Fibroblast of the aortic adventitia (primary cell): ENCODE measurements around the gene CA10. TPM values are rescaled to one million over a fixed set of nuclear protein-coding genes. Genes with fewer than 3 reads are reported as not detected.

Experiments
- DNase-seq: peaks from one replicate; pipeline ENCODE4 v3.0.0-alpha.2; 2010; ENCODE audit warnings: low read depth
- H3K4me3 ChIP-seq: 2 replicates; pipeline ENCODE4 v1.5.1; 2011; ENCODE audit warnings: low read depth, mild to moderate bottlenecking, control low read depth, low read length, moderate library complexity
- CTCF ChIP-seq: IDR thresholded peaks from 2 replicates; pipeline ENCODE4 v1.5.1; 2011; ENCODE audit warnings: mild to moderate bottlenecking, low read length, control low read depth, inconsistent platforms; ENCODE audit not compliant: insufficient read depth
- total RNA-seq: library from RNA; depleted of rRNA; stranded (reverse); fragments of >200 nt; gene quantifications from 2 replicates; pipeline ENCODE4 v1.2.3, GENCODE V29; 2012; ENCODE audit warnings: low replicate concordance

Gene CA10
- total RNA-seq, 1 donor, result not detected

GRCh38 chr17:52138350-52138749, 20.2 kb downstream of the CA10 start:
- no peak overlapping the region for H3K4me3 ChIP-seq
- DNase-seq, result no peak
- no peak for TF ChIP-seq CTCF

- H3K4me3 ChIP-seq, result no peak overlapping the region
- no peak for DNase-seq
These were observed 22.3 kb downstream of the CA10 start for GRCh38 chr17:52136166-52136565.

GRCh38 chr17:52134641-52135040, 23.9 kb downstream of the CA10 start:
- no peak overlapping the region for H3K4me3 ChIP-seq
- DNase-seq, result no peak
- TF ChIP-seq CTCF, result no peak

More at GRCh38 chr17:52136166-52136565, 22.3 kb downstream of the CA10 start:
- no peak for TF ChIP-seq CTCF

- H3K4me3 ChIP-seq, result no peak overlapping the region
- DNase-seq, result no peak
- TF ChIP-seq CTCF, result no peak
These were observed 29.8 kb downstream of the CA10 start for GRCh38 chr17:52128721-52129120.

GRCh38 chr17:52124993-52125392, 33.5 kb downstream of the CA10 start:
- TF ChIP-seq CTCF, result no peak
- H3K4me3 ChIP-seq, result no peak overlapping the region
- no peak for DNase-seq

GRCh38 chr17:52124561-52124960, 34.0 kb downstream of the CA10 start:
- no peak for TF ChIP-seq CTCF
- no peak for DNase-seq
- no peak overlapping the region for H3K4me3 ChIP-seq

- no peak for DNase-seq
- H3K4me3 ChIP-seq, result no peak overlapping the region
- no peak for TF ChIP-seq CTCF
These were observed 38.0 kb downstream of the CA10 start for GRCh38 chr17:52120465-52120864.
